ENCODE measurements around the gene ISCU. TPM values are rescaled to one million over a fixed set of nuclear protein-coding genes. Genes with fewer than 3 reads are reported as not detected.
"Not testable (repeated sequence)": the region's sequence is repeated elsewhere in the genome, so short reads cannot be mapped to it uniquely, and the experiment has no call there.

Gene ISCU
- total RNA-seq, 1 donor = 136 TPM

GRCh38 chr12:108586306-108586705 is 23.9 kb downstream of the ISCU start:
- DNase-seq (ENCODE audit: low read depth) = no peak
- no peak for TF ChIP-seq CTCF (IDR thresholded peaks at IDR 0.05; ENCODE audit: insufficient read depth, low read length)
- no peak overlapping the region for H3K4me3 ChIP-seq (ENCODE audit: low read depth, low read length)

GRCh38 chr12:108587826-108588225 is 25.4 kb downstream of the ISCU start:
- DNase-seq (ENCODE audit: low read depth) = no peak
- no peak for TF ChIP-seq CTCF (IDR thresholded peaks at IDR 0.05; ENCODE audit: insufficient read depth, low read length)
- H3K4me3 ChIP-seq (ENCODE audit: low read depth, low read length) = no peak overlapping the region

GRCh38 chr12:108589028-108589839 is 26.8 kb downstream of the ISCU start:
- no peak overlapping the region for H3K4me3 ChIP-seq (ENCODE audit: low read depth, low read length)
- DNase-seq (ENCODE audit: low read depth) = peak; percentile 63
- TF ChIP-seq CTCF (IDR thresholded peaks at IDR 0.05; ENCODE audit: insufficient read depth, low read length) = no peak

- no peak for DNase-seq (ENCODE audit: low read depth)
- H3K4me3 ChIP-seq (ENCODE audit: low read depth, low read length) = no peak overlapping the region
- TF ChIP-seq CTCF (IDR thresholded peaks at IDR 0.05; ENCODE audit: insufficient read depth, low read length) = no peak
Measured at GRCh38 chr12:108589840-108590229, 27.4 kb downstream of the ISCU start.

- H3K4me3 ChIP-seq (ENCODE audit: low read depth, low read length); DNase-seq (ENCODE audit: low read depth): not testable (repeated sequence)
Measured at GRCh38 chr12:108590463-108590862, 28.1 kb downstream of the ISCU start.

- TF ChIP-seq CTCF (IDR thresholded peaks at IDR 0.05; ENCODE audit: insufficient read depth, low read length) = no peak
- no peak overlapping the region for H3K4me3 ChIP-seq (ENCODE audit: low read depth, low read length)
- no peak for DNase-seq (ENCODE audit: low read depth)
Measured at GRCh38 chr12:108591267-108591980, 29.0 kb downstream of the ISCU start.

All from fibroblast of the aortic adventitia (primary cell).